AG04449 (cell line): ENCODE results near the gene PRICKLE2.

ENCODE experiments used
- CTCF ChIA-PET: fragments of 350-600 bp; formaldehyde crosslinking; extraction: SDS; loops from one replicate; lab custom pipeline; 2021; ENCODE audit warnings: antibody characterized with exemption; lab: Yijun Ruan, JAX
- POLR2A ChIA-PET: fragments of 400-600, 350-600 bp; formaldehyde crosslinking; extraction: SDS; loops from one replicate; lab custom pipeline; 2020; ENCODE audit warnings: antibody characterized with exemption, inconsistent platforms; lab: Yijun Ruan, JAX
- DNase-seq: peaks from one replicate; pipeline ENCODE4 v3.0.0-alpha.2; 2010; ENCODE audit warnings: low read depth, low spot score
- H3K4me3 ChIP-seq: 2 replicates; pipeline ENCODE4 v1.5.1; 2011; ENCODE audit warnings: low read depth, mild to moderate bottlenecking, control low read depth, low read length
- CTCF ChIP-seq: IDR thresholded peaks from one replicate; pipeline ENCODE4 v1.5.1; 2011; ENCODE audit warnings: mild to moderate bottlenecking, moderate library complexity, low read length, control low read depth, inconsistent platforms; ENCODE audit not compliant: insufficient read depth; ENCODE audit errors: missing control alignments

Gene PRICKLE2

GRCh38 chr3:64149886-64150285 is 75.4 kb downstream of the PRICKLE2 start:
- POLR2A ChIA-PET = interaction anchor here (0.7 kb wide), 1 partner anchor 14 kb away, joined by 3 read pairs; no protein-coding TSS in a partner anchor
- CTCF ChIA-PET = interaction anchor here (0.6 to 1.3 kb wide), 4 partner anchors 12 to 127 kb away, joined by 3 read pairs; partner anchors contain the start of gene PSMD6

GRCh38 chr3:64148955-64149653 is 76.2 kb downstream of the PRICKLE2 start:
- H3K4me3 ChIP-seq = no peak overlapping the region
- DNase-seq = no peak
- ChIA-PET POLR2A (no interaction called here), CTCF (interaction anchor here (0.6 to 1.9 kb wide), 4 partner anchors 13 to 221 kb away, joined by 3 to 5 read pairs (median 3); partner anchors contain the start of gene PSMD6)
- TF ChIP-seq CTCF = no peak

More at GRCh38 chr3:64149886-64150285, 75.4 kb downstream of the PRICKLE2 start:
- H3K4me3 ChIP-seq = no peak overlapping the region
- no peak for TF ChIP-seq CTCF
- DNase-seq = no peak

- no peak overlapping the region for H3K4me3 ChIP-seq
- no peak for TF ChIP-seq CTCF
- no peak for DNase-seq
- CTCF ChIA-PET = interaction anchor here (1.9 kb wide), 1 partner anchor 124 kb away, joined by 5 read pairs; the partner anchor contains the start of gene PSMD6
- POLR2A ChIA-PET = no interaction called here
These were observed 78.1 kb downstream of the PRICKLE2 start for GRCh38 chr3:64147211-64147610.

GRCh38 chr3:64145438-64145837 is 79.8 kb downstream of the PRICKLE2 start:
- ChIA-PET CTCF (interaction anchor here (1.2 kb wide), 1 partner anchor 339 kb away, joined by 4 read pairs; no protein-coding TSS in a partner anchor), POLR2A (no interaction called here)

GRCh38 chr3:64144241-64144900 is 80.9 kb downstream of the PRICKLE2 start:
- no peak for DNase-seq
- POLR2A ChIA-PET = interaction anchor here (0.8 kb wide), 1 partner anchor 95 kb away, joined by 3 read pairs; no protein-coding TSS in a partner anchor
- no peak overlapping the region for H3K4me3 ChIP-seq
- TF ChIP-seq CTCF = no peak
- CTCF ChIA-PET = interaction anchor here (1.0 to 1.7 kb wide), 3 partner anchors 11 to 150 kb away, joined by 3 to 5 read pairs (median 3); no protein-coding TSS in a partner anchor

More at GRCh38 chr3:64145438-64145837, 79.8 kb downstream of the PRICKLE2 start:
- TF ChIP-seq CTCF = no peak
- DNase-seq = no peak
- H3K4me3 ChIP-seq = no peak overlapping the region
